Measurements from ENCODE around the gene F5. TPM values are rescaled to one million over a fixed set of nuclear protein-coding genes. Genes with fewer than 3 reads are reported as not detected.

Gene F5
- total and polyA plus RNA-seq, 9 of the 15 experiments (the other 6 are each of a cell fraction or from before 2014, with no cell fraction given): 0.03 to 0.13 TPM; not detected in 7

GRCh38 chr1:169484101-169484500, 102.2 kb downstream of the F5 start (continued):
- TF ChIP-seq, protein P1, sequence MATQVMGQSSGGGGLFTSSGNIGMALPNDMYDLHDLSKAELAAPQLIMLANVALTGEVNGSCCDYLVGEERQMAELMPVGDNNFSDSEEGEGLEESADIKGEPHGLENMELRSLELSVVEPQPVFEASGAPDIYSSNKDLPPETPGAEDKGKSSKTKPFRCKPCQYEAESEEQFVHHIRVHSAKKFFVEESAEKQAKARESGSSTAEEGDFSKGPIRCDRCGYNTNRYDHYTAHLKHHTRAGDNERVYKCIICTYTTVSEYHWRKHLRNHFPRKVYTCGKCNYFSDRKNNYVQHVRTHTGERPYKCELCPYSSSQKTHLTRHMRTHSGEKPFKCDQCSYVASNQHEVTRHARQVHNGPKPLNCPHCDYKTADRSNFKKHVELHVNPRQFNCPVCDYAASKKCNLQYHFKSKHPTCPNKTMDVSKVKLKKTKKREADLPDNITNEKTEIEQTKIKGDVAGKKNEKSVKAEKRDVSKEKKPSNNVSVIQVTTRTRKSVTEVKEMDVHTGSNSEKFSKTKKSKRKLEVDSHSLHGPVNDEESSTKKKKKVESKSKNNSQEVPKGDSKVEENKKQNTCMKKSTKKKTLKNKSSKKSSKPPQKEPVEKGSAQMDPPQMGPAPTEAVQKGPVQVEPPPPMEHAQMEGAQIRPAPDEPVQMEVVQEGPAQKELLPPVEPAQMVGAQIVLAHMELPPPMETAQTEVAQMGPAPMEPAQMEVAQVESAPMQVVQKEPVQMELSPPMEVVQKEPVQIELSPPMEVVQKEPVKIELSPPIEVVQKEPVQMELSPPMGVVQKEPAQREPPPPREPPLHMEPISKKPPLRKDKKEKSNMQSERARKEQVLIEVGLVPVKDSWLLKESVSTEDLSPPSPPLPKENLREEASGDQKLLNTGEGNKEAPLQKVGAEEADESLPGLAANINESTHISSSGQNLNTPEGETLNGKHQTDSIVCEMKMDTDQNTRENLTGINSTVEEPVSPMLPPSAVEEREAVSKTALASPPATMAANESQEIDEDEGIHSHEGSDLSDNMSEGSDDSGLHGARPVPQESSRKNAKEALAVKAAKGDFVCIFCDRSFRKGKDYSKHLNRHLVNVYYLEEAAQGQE (IDR thresholded peaks at IDR 0.05; ENCODE audit: borderline replicate concordance): no peak
- TF ChIP-seq, protein P1 (CRISPR knock-in tag; IDR thresholded peaks at IDR 0.05; ENCODE audit: low read depth): no peak
- TF ChIP-seq MTA1 (IDR thresholded peaks at IDR 0.05; ENCODE audit: borderline replicate concordance) (no peak), MIER1 (IDR thresholded peaks at IDR 0.05; ENCODE audit: low read depth) (no peak), TOE1 (IDR thresholded peaks at IDR 0.05; ENCODE audit: borderline replicate concordance) (no peak), TOE1 (CRISPR knock-in tag; IDR thresholded peaks at IDR 0.05; ENCODE audit: borderline replicate concordance, low read depth) (no peak), KLF16 (IDR thresholded peaks at IDR 0.05) (no peak), BCLAF1 (IDR thresholded peaks at IDR 0.05; ENCODE audit: borderline replicate concordance in 1 of 2, control insufficient read depth in 1 of 2, low read depth in 2 of 2, low read length in 1 of 2) (no peak), ARID1B (IDR thresholded peaks at IDR 0.05) (no peak), YBX1 (IDR thresholded peaks at IDR 0.05) (no peak), ZNF551 (CRISPR knock-in tag; IDR thresholded peaks at IDR 0.05) (no peak), KDM1A (IDR thresholded peaks at IDR 0.05) (no peak)
- TF ChIP-seq, protein P2, sequence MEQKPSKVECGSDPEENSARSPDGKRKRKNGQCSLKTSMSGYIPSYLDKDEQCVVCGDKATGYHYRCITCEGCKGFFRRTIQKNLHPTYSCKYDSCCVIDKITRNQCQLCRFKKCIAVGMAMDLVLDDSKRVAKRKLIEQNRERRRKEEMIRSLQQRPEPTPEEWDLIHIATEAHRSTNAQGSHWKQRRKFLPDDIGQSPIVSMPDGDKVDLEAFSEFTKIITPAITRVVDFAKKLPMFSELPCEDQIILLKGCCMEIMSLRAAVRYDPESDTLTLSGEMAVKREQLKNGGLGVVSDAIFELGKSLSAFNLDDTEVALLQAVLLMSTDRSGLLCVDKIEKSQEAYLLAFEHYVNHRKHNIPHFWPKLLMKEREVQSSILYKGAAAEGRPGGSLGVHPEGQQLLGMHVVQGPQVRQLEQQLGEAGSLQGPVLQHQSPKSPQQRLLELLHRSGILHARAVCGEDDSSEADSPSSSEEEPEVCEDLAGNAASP (IDR thresholded peaks at IDR 0.05): no peak
